Activated naive CD8-positive, alpha-beta T cell treated with anti-CD3 and anti-CD28 coated beads, Interleukin-2, amount 10 ng/mL, durations not matched to agents 7 days and 5 days (primary cell): ENCODE measurements around the gene IRF1. TPM values are rescaled to one million over a fixed set of nuclear protein-coding genes. Genes with fewer than 3 reads are reported as not detected.
"Not testable (repeated sequence)": the region's sequence is repeated elsewhere in the genome, so short reads cannot be mapped to it uniquely, and the experiment has no call there.

Source experiments
- ATAC-seq: fragments of 150-1000 bp; cut with Tn5 transposase; one replicate; pipeline ENCODE4 v1.10.0; 2021; ENCODE audit warnings: low read depth, moderate library complexity
- POLR2A ChIA-PET: fragments of 350-600 bp; sonication (Branson Sonifier 250); formaldehyde crosslinking; loops from one replicate; lab custom pipeline; 2021; ENCODE audit warnings: antibody characterized with exemption; lab: Charles Lee
- DNase-seq: peaks from one replicate; pipeline ENCODE4 v3.0.0; 2021
- H3K27ac Mint-ChIP-seq: one replicate; pipeline ENCODE4 v1.8.0; 2022; ENCODE audit warnings: mild to moderate bottlenecking, mixed read lengths
- H3K27me3 Mint-ChIP-seq: one replicate; pipeline ENCODE4 v1.8.0; 2022; ENCODE audit warnings: mild to moderate bottlenecking, moderate library complexity, mixed read lengths
- H3K36me3 Mint-ChIP-seq: one replicate; pipeline ENCODE4 v1.8.0; 2021; ENCODE audit warnings: mild to moderate bottlenecking, mixed read lengths
- H3K4me1 Mint-ChIP-seq: one replicate; pipeline ENCODE4 v1.8.0; 2021; ENCODE audit warnings: mixed read lengths
- H3K4me3 Mint-ChIP-seq: one replicate; pipeline ENCODE4 v1.8.0; 2022; ENCODE audit warnings: mild to moderate bottlenecking, moderate library complexity, mixed read lengths
- H3K9me3 Mint-ChIP-seq: one replicate; pipeline ENCODE4 v1.8.0; 2021; ENCODE audit warnings: mixed read lengths
- total RNA-seq, 2 experiments: library from RNA; stranded (reverse); gene quantifications; one replicate each; pipeline ENCODE4 v1.2.3, GENCODE V29; 2021

The IRF1 gene
- total RNA-seq, 2 experiments from 2014 or later: 228 to 238 TPM

- not testable (repeated sequence) for H3K9me3 Mint-ChIP-seq
Observed at GRCh38 chr5:132513618-132514336, 23.2 kb upstream of the IRF1 start.

GRCh38 chr5:132510076-132510475 is 19.5 kb upstream of the IRF1 start:
- peaks cover 5% of the 10 kb centered on the region for H3K4me1 Mint-ChIP-seq
- no peak overlapping the region for H3K4me3 Mint-ChIP-seq

More at GRCh38 chr5:132513618-132514336, 23.2 kb upstream of the IRF1 start:
- H3K4me3 Mint-ChIP-seq, DNase-seq, POLR2A ChIA-PET, H3K27me3 Mint-ChIP-seq, H3K4me1 Mint-ChIP-seq, H3K36me3 Mint-ChIP-seq, H3K27ac Mint-ChIP-seq, ATAC-seq: not testable (repeated sequence)

GRCh38 chr5:132506094-132506692 is 15.6 kb upstream of the IRF1 start:
- peaks cover 7% of the 10 kb centered on the region for H3K4me1 Mint-ChIP-seq
- no peak overlapping the region for H3K4me3 Mint-ChIP-seq
- ATAC-seq (peak; percentile 65), DNase-seq (no peak)
- H3K27ac Mint-ChIP-seq: no peak overlapping the region
- no peaks in the 10 kb centered on the region for H3K9me3 Mint-ChIP-seq
- H3K36me3 Mint-ChIP-seq: peaks cover 2% of the 10 kb centered on the region
- POLR2A ChIA-PET: interaction anchor here (1.4 kb wide), 1 partner anchor 80 kb away, joined by 3 read pairs; no protein-coding TSS in a partner anchor
- H3K27me3 Mint-ChIP-seq: no peaks in the 10 kb centered on the region

More at GRCh38 chr5:132510076-132510475, 19.5 kb upstream of the IRF1 start:
- peaks cover 6% of the 10 kb centered on the region for H3K27me3 Mint-ChIP-seq
- POLR2A ChIA-PET: no interaction called here
- peaks cover 6% of the 10 kb centered on the region for H3K9me3 Mint-ChIP-seq
- peaks cover 7% of the 10 kb centered on the region for H3K36me3 Mint-ChIP-seq
- no peak overlapping the region for H3K27ac Mint-ChIP-seq
- ATAC-seq: no peak
- DNase-seq: no peak

- ATAC-seq: no peak
Observed at GRCh38 chr5:132505641-132506040, 15.1 kb upstream of the IRF1 start.

GRCh38 chr5:132504746-132505145 is 14.2 kb upstream of the IRF1 start:
- no peak overlapping the region for H3K27ac Mint-ChIP-seq
- H3K9me3 Mint-ChIP-seq: no peaks in the 10 kb centered on the region
- peaks cover 13% of the 10 kb centered on the region for H3K4me1 Mint-ChIP-seq
- H3K36me3 Mint-ChIP-seq: peaks cover 2% of the 10 kb centered on the region
- DNase-seq (no peak), ATAC-seq (no peak)
- no peak overlapping the region for H3K4me3 Mint-ChIP-seq
- H3K27me3 Mint-ChIP-seq: no peaks in the 10 kb centered on the region
- POLR2A ChIA-PET: no interaction called here

More at GRCh38 chr5:132505641-132506040, 15.1 kb upstream of the IRF1 start:
- no peaks in the 10 kb centered on the region for H3K27me3 Mint-ChIP-seq
- H3K9me3 Mint-ChIP-seq: no peaks in the 10 kb centered on the region
- DNase-seq: no peak
- POLR2A ChIA-PET: interaction anchor here (0.6 kb wide), 1 partner anchor 127 kb away, joined by 4 read pairs; no protein-coding TSS in a partner anchor
- no peak overlapping the region for H3K27ac Mint-ChIP-seq
- peaks cover 10% of the 10 kb centered on the region for H3K4me1 Mint-ChIP-seq
- H3K36me3 Mint-ChIP-seq: peaks cover 2% of the 10 kb centered on the region
- no peak overlapping the region for H3K4me3 Mint-ChIP-seq

GRCh38 chr5:132503244-132503643 is 12.7 kb upstream of the IRF1 start:
- DNase-seq: no peak
- peaks cover 24% of the 10 kb centered on the region for H3K4me1 Mint-ChIP-seq

GRCh38 chr5:132501961-132502931 is 11.7 kb upstream of the IRF1 start:
- no peaks in the 10 kb centered on the region for H3K9me3 Mint-ChIP-seq
- H3K27me3 Mint-ChIP-seq: no peaks in the 10 kb centered on the region
- DNase-seq: no peak
- no peak overlapping the region for H3K4me3 Mint-ChIP-seq
- peaks cover 31% of the 10 kb centered on the region for H3K4me1 Mint-ChIP-seq
- POLR2A ChIA-PET: interaction anchor here (3.9 to 27.2 kb wide), 2 partner anchors 25 to 116 kb away, joined by 23 to 1195 read pairs; partner anchors contain the start of gene IRF1
- no peak for ATAC-seq
- H3K27ac Mint-ChIP-seq: no peak overlapping the region
- H3K36me3 Mint-ChIP-seq: no peaks in the 10 kb centered on the region

More at GRCh38 chr5:132503244-132503643, 12.7 kb upstream of the IRF1 start:
- no peak for ATAC-seq
- no peaks in the 10 kb centered on the region for H3K36me3 Mint-ChIP-seq
- no peaks in the 10 kb centered on the region for H3K9me3 Mint-ChIP-seq
- POLR2A ChIA-PET: interaction anchor here (27.2 kb wide), 1 partner anchor 26 kb away, joined by 1195 read pairs; the partner anchor contains the start of gene IRF1
- no peak overlapping the region for H3K27ac Mint-ChIP-seq
- H3K27me3 Mint-ChIP-seq: no peaks in the 10 kb centered on the region
- H3K4me3 Mint-ChIP-seq: no peak overlapping the region

GRCh38 chr5:132501629-132501956 is 11.0 kb upstream of the IRF1 start:
- H3K4me1 Mint-ChIP-seq: peaks cover 32% of the 10 kb centered on the region
- no peak overlapping the region for H3K27ac Mint-ChIP-seq
- H3K9me3 Mint-ChIP-seq: no peaks in the 10 kb centered on the region
- DNase-seq (no peak), ATAC-seq (no peak)
- POLR2A ChIA-PET: interaction anchor here (1.0 to 27.2 kb wide), 5 partner anchors 25 to 115 kb away, joined by 3 to 1195 read pairs (median 21); partner anchors contain the start of gene IRF1
- H3K27me3 Mint-ChIP-seq: no peaks in the 10 kb centered on the region
- H3K36me3 Mint-ChIP-seq: no peaks in the 10 kb centered on the region
- H3K4me3 Mint-ChIP-seq: no peak overlapping the region

- ATAC-seq (peak; percentile 20), DNase-seq (peak; percentile 72)
- no peaks in the 10 kb centered on the region for H3K27me3 Mint-ChIP-seq
- peak overlapping the region; percentile 63 for H3K27ac Mint-ChIP-seq
- POLR2A ChIA-PET: interaction anchor here (0.7 to 27.2 kb wide), 7 partner anchors 24 to 119 kb away, joined by 3 to 1195 read pairs (median 9); partner anchors contain the start of gene IRF1
- H3K4me3 Mint-ChIP-seq: no peak overlapping the region
- no peaks in the 10 kb centered on the region for H3K36me3 Mint-ChIP-seq
- no peaks in the 10 kb centered on the region for H3K9me3 Mint-ChIP-seq
- H3K4me1 Mint-ChIP-seq: peaks cover 32% of the 10 kb centered on the region
Observed at GRCh38 chr5:132500931-132501628, 10.5 kb upstream of the IRF1 start.

- POLR2A ChIA-PET: interaction anchor here (0.7 to 27.2 kb wide), 7 partner anchors 23 to 118 kb away, joined by 3 to 1195 read pairs (median 9); partner anchors contain the start of gene IRF1
- ATAC-seq (no peak), DNase-seq (no peak)
- Mint-ChIP-seq H3K27ac (peak overlapping the region; percentile 86), H3K36me3 (no peaks in the 10 kb centered on the region), H3K9me3 (no peaks in the 10 kb centered on the region), H3K27me3 (no peaks in the 10 kb centered on the region), H3K4me1 (peaks cover 30% of the 10 kb centered on the region), H3K4me3 (no peak overlapping the region)
Observed at GRCh38 chr5:132500244-132500930, 9.8 kb upstream of the IRF1 start.

GRCh38 chr5:132499440-132500243 is 9.1 kb upstream of the IRF1 start:
- Mint-ChIP-seq H3K36me3 (no peaks in the 10 kb centered on the region), H3K4me3 (no peak overlapping the region), H3K4me1 (peaks cover 33% of the 10 kb centered on the region), H3K27me3 (no peaks in the 10 kb centered on the region), H3K9me3 (no peaks in the 10 kb centered on the region), H3K27ac (peak overlapping the region; percentile 86)
- DNase-seq (no peak), ATAC-seq (no peak)
- POLR2A ChIA-PET: interaction anchor here (0.9 to 27.2 kb wide), 5 partner anchors 23 to 113 kb away, joined by 4 to 1195 read pairs (median 23); partner anchors contain the start of gene IRF1
